ENCODE results near the gene NIPA2.
"Not testable (repeated sequence)": the region's sequence is repeated elsewhere in the genome, so short reads cannot be mapped to it uniquely, and the experiment has no call there.

NIPA2 gene
- long read RNA-seq, donor 1, transcript NIPA2-203 (6 exons, 2,280 nt), result major isoform, 7 of 11 reads
- long read RNA-seq, donor 1, partial matches to known transcripts, result 0 of 11 reads
- long read RNA-seq, donor 1, other reads (novel, unspliced or antisense), result 0 of 11 reads
- long read RNA-seq, donor 2, partial matches to known transcripts, result 26 of 33 reads
- long read RNA-seq, donor 2, other reads (novel, unspliced or antisense), result 0 of 33 reads
- long read RNA-seq, donor 3, partial matches to known transcripts, result 14 of 24 reads
- long read RNA-seq, donor 3, other reads (novel, unspliced or antisense), result 5 of 24 reads
- long read RNA-seq, donor 4, transcript NIPA2-203 (6 exons, 2,280 nt), result major isoform, 7 of 39 reads
- long read RNA-seq, donor 4, partial matches to known transcripts, result 26 of 39 reads
- long read RNA-seq, donor 4, other reads (novel, unspliced or antisense), result 0 of 39 reads
- long read RNA-seq, donor 5, transcript NIPA2-204 (7 exons, 3,130 nt), result minor isoform, 5 of 38 reads
- long read RNA-seq, donor 5, transcript NIPA2-203 (6 exons, 2,280 nt), result major isoform, 10 of 38 reads
- long read RNA-seq, donor 5, partial matches to known transcripts, result 20 of 38 reads
- long read RNA-seq, donor 5, other reads (novel, unspliced or antisense), result 0 of 38 reads
- long read RNA-seq, donor 6, transcript NIPA2-203 (6 exons, 2,280 nt), result major isoform, 6 of 46 reads
- long read RNA-seq, donor 6, partial matches to known transcripts, result 34 of 46 reads
- long read RNA-seq, donor 6, other reads (novel, unspliced or antisense), result 0 of 46 reads
- long read RNA-seq, donor 7, result 0 reads
- long read RNA-seq, donor 8, transcript NIPA2-203 (6 exons, 2,280 nt), result minor isoform, 5 of 23 reads
- long read RNA-seq, donor 8, transcript NIPA2-201 (8 exons, 3,233 nt), result major isoform, 7 of 23 reads
- long read RNA-seq, donor 8, partial matches to known transcripts, result 7 of 23 reads
- long read RNA-seq, donor 8, other reads (novel, unspliced or antisense), result 0 of 23 reads

- DNase-seq, result peak; percentile 98
Observed at GRCh38 chr15:22838292-22839042, at the start of gene NIPA2. NIPA2 (plus strand) TSS chr15:22838666; CDS start chr15:22851732, 13,066 bp downstream.

DNA sequence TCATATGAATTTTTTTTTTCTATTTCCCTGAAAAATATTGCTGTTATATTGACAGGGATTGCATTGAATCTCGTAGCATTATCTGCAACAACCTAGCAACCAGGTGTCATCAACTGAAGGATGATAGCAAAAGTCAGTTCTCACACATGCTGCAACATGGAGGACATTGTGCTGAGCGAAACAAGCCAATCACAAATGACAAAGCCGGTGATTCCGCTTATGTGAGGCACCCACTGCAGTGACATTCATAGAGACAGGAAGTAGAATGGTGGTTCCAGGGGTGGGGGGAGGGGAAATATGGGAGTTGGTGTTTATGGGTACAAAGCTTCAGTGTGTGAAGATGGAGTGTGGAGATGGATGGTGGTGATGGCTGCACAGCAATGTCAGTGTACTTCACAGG lies 44.4 kb upstream of the NIPA2 start:
- DNase-seq, result no peak

- no peak for DNase-seq
Observed at GRCh38 chr15:22794621-22795167, 43.8 kb upstream of the NIPA2 start.

GRCh38 chr15:22795206-22796063 lies 43.0 kb upstream of the NIPA2 start:
- DNase-seq, result no peak

GRCh38 chr15:22796079-22796478 lies 42.4 kb upstream of the NIPA2 start:
- no peak for DNase-seq

DNA sequence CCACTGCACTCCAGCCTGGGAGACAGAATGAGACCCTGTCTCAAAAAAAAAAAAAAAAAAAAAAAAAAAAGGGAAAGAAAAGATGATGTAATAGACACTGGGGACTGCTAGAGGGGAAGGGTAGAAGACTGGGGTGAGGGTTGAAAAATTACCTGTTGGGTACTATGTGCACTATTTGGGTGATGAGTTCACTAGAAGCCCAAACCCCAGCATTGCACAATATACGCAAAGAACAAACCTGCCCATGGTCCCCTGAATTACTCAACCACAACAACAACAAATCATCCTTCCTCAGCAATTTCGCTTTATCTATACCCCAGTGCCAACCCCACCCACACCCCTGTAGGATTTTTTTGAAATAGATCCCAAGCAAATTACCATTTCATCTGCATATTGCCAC lies 38.6 kb upstream of the NIPA2 start:
- DNase-seq, result no peak

GRCh38 chr15:22803006-22803405 lies 35.5 kb upstream of the NIPA2 start:
- DNase-seq, result not testable (repeated sequence)

DNA sequence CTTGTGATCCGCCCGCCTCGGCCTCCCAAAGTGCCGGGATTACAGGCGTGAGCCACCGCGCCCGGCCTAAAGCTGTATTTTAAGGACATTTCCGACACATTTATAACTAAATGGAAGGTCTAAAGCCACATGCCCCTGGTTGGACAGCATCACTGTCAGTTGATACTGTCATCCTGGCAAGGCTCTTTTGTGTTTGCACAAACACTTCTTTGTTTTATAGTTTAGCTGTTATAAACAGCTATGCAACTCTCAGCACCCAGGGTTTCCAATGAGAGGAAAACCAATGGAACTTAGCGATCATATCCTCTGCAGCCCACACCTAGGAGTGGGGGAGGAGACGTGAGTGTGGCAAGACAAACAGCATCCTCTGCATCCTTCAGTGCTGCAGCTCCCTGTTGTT lies 32.3 kb upstream of the NIPA2 start:
- no peak for DNase-seq

GRCh38 chr15:22806664-22807063 lies 31.8 kb upstream of the NIPA2 start:
- DNase-seq, result no peak

DNA sequence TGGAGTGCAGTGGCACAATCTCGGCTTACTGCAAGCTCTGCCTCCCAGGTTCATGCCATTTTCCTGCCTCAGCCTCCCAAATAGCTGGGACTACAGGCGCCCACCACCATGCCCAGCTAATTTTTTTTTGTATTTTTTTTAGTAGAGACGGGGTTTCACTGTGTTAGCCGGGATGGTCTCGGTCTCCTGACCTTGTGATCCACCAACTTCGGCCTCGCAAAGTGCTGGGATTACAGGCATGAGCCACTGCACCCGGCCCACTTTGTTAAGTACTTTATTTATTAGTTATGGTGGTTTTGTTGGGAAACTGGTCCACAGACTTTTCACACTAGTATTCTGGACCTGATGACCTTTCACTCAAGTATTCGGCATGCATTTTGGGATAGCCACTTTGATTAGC lies 30.6 kb upstream of the NIPA2 start:
- DNase-seq, result not testable (repeated sequence)

GRCh38 chr15:22808240-22808639 lies 30.2 kb upstream of the NIPA2 start:
- DNase-seq, result no peak

- DNase-seq, result no peak
Observed at GRCh38 chr15:22808761-22809280, 29.6 kb upstream of the NIPA2 start.

GRCh38 chr15:22810033-22810852 lies 28.2 kb upstream of the NIPA2 start:
- no peak for DNase-seq

DNA sequence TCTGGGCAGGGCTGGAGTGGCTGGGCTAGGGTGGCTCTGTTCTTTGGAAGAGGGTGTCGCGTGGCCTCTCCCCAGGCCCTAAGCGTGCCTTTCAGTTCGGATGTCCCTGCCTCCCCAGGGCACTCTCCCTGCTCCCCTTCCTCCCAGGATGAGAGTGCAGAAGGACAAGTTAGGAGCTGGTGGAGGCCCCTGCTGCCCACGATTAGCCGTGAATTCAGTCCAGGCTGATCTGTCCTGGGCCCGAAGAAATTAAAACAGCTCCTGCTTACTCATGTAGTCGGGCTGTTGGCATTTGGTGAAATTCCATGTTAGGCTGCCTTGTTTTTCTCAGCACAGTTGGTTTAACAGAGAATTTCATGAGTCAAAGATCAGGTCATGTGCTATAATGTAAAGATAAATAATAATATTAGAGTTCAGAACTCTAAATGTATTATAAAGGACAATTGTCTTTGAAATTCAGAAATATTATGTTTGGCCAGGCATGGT lies 27.6 kb upstream of the NIPA2 start:
- no peak for DNase-seq

DNA sequence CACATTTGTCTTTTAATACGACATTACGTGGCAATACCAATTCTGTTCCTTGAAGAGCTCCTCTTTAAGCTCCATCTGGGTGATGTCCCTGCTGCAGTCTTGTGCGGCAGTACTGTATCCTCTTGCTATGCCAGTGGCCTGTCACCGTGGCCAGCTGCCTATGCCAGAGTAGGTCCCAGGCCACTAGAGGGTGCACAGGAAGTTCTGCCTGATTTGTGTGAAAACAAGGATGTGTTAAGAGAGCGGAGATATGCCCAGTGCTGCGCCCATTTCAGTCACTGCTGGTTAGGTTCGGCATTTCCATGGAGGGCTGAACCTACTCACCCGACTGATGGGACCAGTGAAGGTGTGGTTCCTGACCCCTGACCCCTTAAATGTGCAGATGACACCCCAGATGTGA lies 26.8 kb upstream of the NIPA2 start:
- no peak for DNase-seq

DNA sequence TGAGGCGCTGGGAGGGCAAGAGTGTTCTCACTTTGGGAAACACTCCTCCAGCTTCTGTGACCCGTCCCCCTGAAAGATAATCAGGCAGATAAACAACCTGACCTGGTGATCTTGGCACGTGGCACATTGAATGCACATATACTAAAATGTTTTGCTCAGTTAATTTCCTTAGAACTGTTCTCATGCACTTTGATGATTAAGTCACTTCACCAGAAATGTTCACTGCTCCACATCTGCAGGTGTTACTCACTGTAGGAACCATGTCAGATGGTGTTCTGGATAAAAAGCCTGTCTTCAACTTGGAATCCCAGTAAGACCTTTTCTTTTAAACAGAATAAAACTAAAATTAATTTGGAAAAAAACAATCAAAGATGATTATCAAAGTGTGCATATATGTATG lies 24.6 kb upstream of the NIPA2 start:
- no peak for DNase-seq

GRCh38 chr15:22815766-22816165 lies 22.7 kb upstream of the NIPA2 start:
- DNase-seq, result no peak

- no peak for DNase-seq
Observed at GRCh38 chr15:22819651-22820050, 18.8 kb upstream of the NIPA2 start.

DNA sequence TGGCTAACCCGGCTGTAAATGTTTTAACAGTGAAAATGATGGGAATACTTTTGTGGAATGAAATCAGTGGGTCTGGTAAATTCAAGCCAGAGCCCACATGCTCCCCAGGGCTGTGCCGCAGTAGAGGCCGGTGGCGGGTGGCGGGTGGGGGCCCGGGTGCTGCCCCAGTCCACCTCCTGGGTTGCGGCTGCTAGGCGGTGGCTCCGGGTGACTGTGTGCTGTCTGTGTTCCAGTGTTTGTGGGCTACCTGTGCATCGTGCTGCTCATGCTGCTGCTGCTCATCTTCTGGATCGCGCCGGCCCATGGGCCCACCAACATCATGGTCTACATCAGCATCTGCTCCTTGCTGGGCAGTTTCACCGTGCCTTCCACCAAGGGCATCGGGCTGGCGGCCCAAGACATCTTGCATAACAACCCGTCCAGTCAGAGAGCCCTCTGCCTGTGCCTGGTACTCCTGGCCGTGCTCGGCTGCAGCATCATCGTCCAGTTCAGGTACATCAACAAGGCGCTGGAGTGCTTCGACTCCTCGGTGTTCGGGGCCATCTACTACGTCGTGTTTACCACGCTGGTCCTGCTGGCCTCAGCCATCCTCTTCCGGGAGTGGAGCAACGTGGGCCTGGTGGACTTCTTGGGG lies 14.9 kb upstream of the NIPA2 start:
- DNase-seq, result no peak

Measured in right kidney (tissue), 9 donors.